Neural progenitor cell (in vitro differentiated cells): ENCODE results near the gene PPHLN1. TPM values are rescaled to one million over a fixed set of nuclear protein-coding genes. Genes with fewer than 3 reads are reported as not detected.

Experiments used
- DNase-seq: peaks from one replicate; pipeline ENCODE4 v3.0.0-alpha.2; 2016; ENCODE audit warnings: low spot score
- H2AFZ ChIP-seq: fragments of 200-600 bp; sonication (generic); replicated peaks from 2 replicates; pipeline ENCODE4 v1.6.1; 2016; ENCODE audit warnings: antibody characterized with exemption
- H3F3A ChIP-seq: fragments of 200-600 bp; sonication (generic); 2 replicates; pipeline ENCODE4 v1.6.1; 2016; ENCODE audit warnings: antibody characterized with exemption, low read depth
- H3K27ac ChIP-seq: fragments of 200-600 bp; sonication (generic); 2 replicates; pipeline ENCODE4 v1.5.1; 2016; ENCODE audit warnings: mild to moderate bottlenecking
- H3K27me3 ChIP-seq: fragments of 200-600 bp; sonication (generic); 2 replicates; pipeline ENCODE4 v1.6.1; 2016; ENCODE audit warnings: mild to moderate bottlenecking, moderate library complexity
- H3K36me3 ChIP-seq: fragments of 200-600 bp; sonication (generic); 2 replicates; pipeline ENCODE4 v1.5.1; 2016
- H3K4me1 ChIP-seq: fragments of 200-600 bp; sonication (generic); 2 replicates; pipeline ENCODE4 v1.6.1; 2016; ENCODE audit warnings: mixed run types
- H3K4me2 ChIP-seq: fragments of 200-600 bp; sonication (generic); 2 replicates; pipeline ENCODE4 v1.6.1; 2016
- H3K4me3 ChIP-seq: fragments of 200-600 bp; sonication (generic); 2 replicates; pipeline ENCODE4 v1.5.1; 2016
- H3K79me2 ChIP-seq: fragments of 200-600 bp; sonication (generic); 2 replicates; pipeline ENCODE4 v1.6.1; 2016; ENCODE audit warnings: low read depth
- H3K9ac ChIP-seq: fragments of 200-600 bp; sonication (generic); 2 replicates; pipeline ENCODE4 v1.6.1; 2016
- H3K9me3 ChIP-seq: fragments of 200-600 bp; sonication (generic); 2 replicates; pipeline ENCODE4 v1.5.1; 2016; ENCODE audit warnings: low read depth
- H4K20me1 ChIP-seq: fragments of 200-600 bp; sonication (generic); 2 replicates; pipeline ENCODE4 v1.6.1; 2016; ENCODE audit warnings: low read depth
- H3K27ac Mint-ChIP-seq: 3 replicates; pipeline ENCODE4 v1.8.0; 2021; ENCODE audit warnings: mixed read lengths
- H3K27me3 Mint-ChIP-seq: 2 replicates; pipeline ENCODE4 v1.8.0; 2022; ENCODE audit warnings: low read depth, mild to moderate bottlenecking, inconsistent platforms, moderate library complexity, mixed read lengths; ENCODE audit not compliant: insufficient read depth
- H3K36me3 Mint-ChIP-seq: 3 replicates; pipeline ENCODE4 v1.8.0; 2021; ENCODE audit warnings: mixed read lengths
- H3K4me1 Mint-ChIP-seq: 3 replicates; pipeline ENCODE4 v1.8.0; 2021; ENCODE audit warnings: mixed read lengths
- H3K4me3 Mint-ChIP-seq: 3 replicates; pipeline ENCODE4 v1.8.0; 2021; ENCODE audit warnings: mild to moderate bottlenecking, moderate library complexity, mixed read lengths
- H3K9me3 Mint-ChIP-seq: 3 replicates; pipeline ENCODE4 v1.8.0; 2020; ENCODE audit warnings: mixed read lengths
- EZH2 ChIP-seq: fragments of 200-600 bp; sonication (generic); IDR thresholded peaks from 2 replicates; pipeline ENCODE4 v1.6.1; 2017; ENCODE audit warnings: antibody characterized with exemption, mild to moderate bottlenecking, moderate library complexity
- EZH2phosphoT487 ChIP-seq: fragments of 200-600 bp; sonication (generic); IDR thresholded peaks from 2 replicates; pipeline ENCODE4 v1.6.1; 2017; ENCODE audit warnings: antibody characterized with exemption
- total RNA-seq: library from RNA; depleted of rRNA; stranded (reverse); fragments of >200 nt; gene quantifications from 2 replicates; pipeline ENCODE4 v1.2.3, GENCODE V29; 2015; ENCODE audit warnings: low replicate concordance
- TF ChIP-seq, protein P1 (sequence below): fragments of 200-600 bp; sonication (generic); IDR thresholded peaks from 2 replicates; pipeline ENCODE4 v1.5.1; 2017; ENCODE audit warnings: antibody characterized with exemption, mild to moderate bottlenecking

The PPHLN1 gene
- total RNA-seq, 1 donor from 2014 or later, result 95.5 TPM

DNA sequence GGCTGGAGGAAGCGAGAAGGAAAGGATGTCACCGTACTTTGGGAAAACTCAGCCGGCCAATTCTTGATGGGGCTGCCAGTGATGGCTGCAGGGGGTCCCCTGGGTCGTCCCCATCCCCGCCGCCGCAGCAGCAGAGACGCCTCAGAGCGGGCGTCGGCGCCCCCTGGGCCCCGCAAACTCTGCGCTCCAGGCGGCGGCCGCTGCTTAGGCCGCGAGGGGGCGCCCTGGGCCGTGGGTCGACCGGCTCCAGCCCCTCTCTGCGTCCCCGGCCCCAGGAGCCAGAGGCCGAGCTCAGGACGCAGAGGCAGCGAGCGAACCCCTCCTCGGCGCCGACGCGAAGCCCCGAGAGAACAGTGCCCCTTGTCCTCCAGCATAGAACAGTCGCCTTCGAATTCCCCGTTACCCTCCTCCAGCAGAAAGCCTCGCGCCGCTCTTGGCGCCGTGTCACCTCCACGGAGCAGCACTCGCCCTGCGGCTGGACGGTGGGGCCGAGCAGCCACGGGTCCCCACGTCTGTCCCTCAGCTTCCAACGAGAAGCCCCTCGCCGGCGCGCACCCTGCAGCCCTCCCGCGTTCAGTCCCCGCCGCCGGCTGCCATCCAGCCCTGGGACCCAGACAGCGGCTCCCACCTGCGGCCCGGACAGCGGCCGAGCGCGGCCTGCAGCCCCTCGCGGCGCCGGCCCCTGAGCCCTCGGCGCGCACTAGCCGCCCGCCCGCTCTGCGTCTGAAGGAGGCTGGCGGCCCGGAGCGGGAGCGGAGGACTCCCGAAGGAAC is 157.0 kb downstream of the PPHLN1 start:
- H3K27ac ChIP-seq, result no peak overlapping the region
- H3K4me1 ChIP-seq, result peaks cover 50% of the 10 kb centered on the region
- peaks cover 16% of the 10 kb centered on the region for H3F3A ChIP-seq
- Mint-ChIP-seq H3K27me3 (peaks cover 5% of the 10 kb centered on the region), H3K9me3 (no peaks in the 10 kb centered on the region), H3K4me1 (peaks cover 17% of the 10 kb centered on the region), H3K27ac (no peak overlapping the region), H3K36me3 (no peaks in the 10 kb centered on the region), H3K4me3 (peak overlapping the region; percentile 92)
- H3K4me2 ChIP-seq, result peak overlapping the region; percentile 83
- peak overlapping the region; percentile 98 for H2AFZ ChIP-seq
- no peak overlapping the region for H3K9ac ChIP-seq
- peak; percentile 51 for TF ChIP-seq EZH2phosphoT487
- TF ChIP-seq, protein P1, sequence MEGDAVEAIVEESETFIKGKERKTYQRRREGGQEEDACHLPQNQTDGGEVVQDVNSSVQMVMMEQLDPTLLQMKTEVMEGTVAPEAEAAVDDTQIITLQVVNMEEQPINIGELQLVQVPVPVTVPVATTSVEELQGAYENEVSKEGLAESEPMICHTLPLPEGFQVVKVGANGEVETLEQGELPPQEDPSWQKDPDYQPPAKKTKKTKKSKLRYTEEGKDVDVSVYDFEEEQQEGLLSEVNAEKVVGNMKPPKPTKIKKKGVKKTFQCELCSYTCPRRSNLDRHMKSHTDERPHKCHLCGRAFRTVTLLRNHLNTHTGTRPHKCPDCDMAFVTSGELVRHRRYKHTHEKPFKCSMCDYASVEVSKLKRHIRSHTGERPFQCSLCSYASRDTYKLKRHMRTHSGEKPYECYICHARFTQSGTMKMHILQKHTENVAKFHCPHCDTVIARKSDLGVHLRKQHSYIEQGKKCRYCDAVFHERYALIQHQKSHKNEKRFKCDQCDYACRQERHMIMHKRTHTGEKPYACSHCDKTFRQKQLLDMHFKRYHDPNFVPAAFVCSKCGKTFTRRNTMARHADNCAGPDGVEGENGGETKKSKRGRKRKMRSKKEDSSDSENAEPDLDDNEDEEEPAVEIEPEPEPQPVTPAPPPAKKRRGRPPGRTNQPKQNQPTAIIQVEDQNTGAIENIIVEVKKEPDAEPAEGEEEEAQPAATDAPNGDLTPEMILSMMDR, result peak; percentile 87
- TF ChIP-seq EZH2, result peak; percentile 9
- no peaks in the 10 kb centered on the region for H4K20me1 ChIP-seq
- DNase-seq, result peak; percentile 94
- H3K79me2 ChIP-seq, result peaks cover 17% of the 10 kb centered on the region
- H3K9me3 ChIP-seq, result no peaks in the 10 kb centered on the region
- peaks cover 33% of the 10 kb centered on the region for H3K27me3 ChIP-seq
- peak overlapping the region; percentile 82 for H3K4me3 ChIP-seq
- H3K36me3 ChIP-seq, result no peaks in the 10 kb centered on the region

DNA sequence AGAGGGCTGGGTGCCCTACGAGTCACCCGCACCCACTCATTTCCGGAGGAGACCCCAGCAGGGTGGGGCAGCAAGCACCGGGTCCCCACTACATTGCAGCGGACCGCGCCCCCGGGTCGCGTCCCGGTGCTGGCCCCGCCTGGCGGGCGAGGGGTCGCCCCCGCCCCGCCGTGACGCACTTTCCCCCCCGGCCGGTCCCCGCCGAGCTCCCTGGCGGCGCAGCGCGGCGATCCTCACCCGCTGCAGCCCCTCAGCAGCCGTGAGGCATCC is 157.5 kb downstream of the PPHLN1 start:
- Histone ChIP-seq H3K9me3 (no peaks in the 10 kb centered on the region), H3K27ac (no peak overlapping the region), H2AFZ (peak overlapping the region; percentile 98), H4K20me1 (no peaks in the 10 kb centered on the region), H3K4me2 (peak overlapping the region; percentile 83), H3K9ac (no peak overlapping the region), H3K4me3 (peak overlapping the region; percentile 82), H3K36me3 (no peaks in the 10 kb centered on the region), H3K4me1 (peaks cover 50% of the 10 kb centered on the region), H3K79me2 (peaks cover 14% of the 10 kb centered on the region), H3F3A (peaks cover 16% of the 10 kb centered on the region), H3K27me3 (peaks cover 33% of the 10 kb centered on the region)
- Mint-ChIP-seq H3K9me3 (no peaks in the 10 kb centered on the region), H3K4me3 (peak overlapping the region; percentile 92), H3K27ac (no peak overlapping the region), H3K27me3 (peaks cover 5% of the 10 kb centered on the region), H3K36me3 (no peaks in the 10 kb centered on the region), H3K4me1 (peaks cover 17% of the 10 kb centered on the region)
- no peak for DNase-seq
- TF ChIP-seq, protein P1, result peak; percentile 6
- TF ChIP-seq EZH2 (no peak), EZH2phosphoT487 (no peak)

DNA sequence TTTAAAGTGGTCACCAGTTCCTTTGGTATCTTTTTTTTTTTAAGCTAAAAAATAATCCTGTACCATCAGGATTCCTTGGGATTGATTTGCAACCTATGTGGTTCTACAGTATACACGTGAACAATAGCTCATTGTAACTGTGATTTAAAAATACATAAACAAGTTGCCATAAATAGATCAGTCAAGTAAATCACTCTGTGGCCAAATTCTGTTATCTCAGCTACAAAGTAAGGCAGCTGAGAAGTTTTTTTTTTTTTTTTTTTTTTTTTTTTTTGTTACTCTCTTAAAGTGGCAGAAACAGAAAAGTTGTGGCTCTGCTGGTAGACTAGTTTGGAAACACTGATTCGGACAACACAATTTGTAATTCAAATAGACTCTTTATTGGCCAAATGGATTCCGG is 159.0 kb downstream of the PPHLN1 start:
- H3K4me3 ChIP-seq, result peak overlapping the region; percentile 82
- Mint-ChIP-seq H3K27ac (no peak overlapping the region), H3K4me1 (peaks cover 17% of the 10 kb centered on the region), H3K27me3 (peaks cover 5% of the 10 kb centered on the region), H3K36me3 (no peaks in the 10 kb centered on the region), H3K4me3 (peak overlapping the region; percentile 64), H3K9me3 (no peaks in the 10 kb centered on the region)
- H3K79me2 ChIP-seq, result peaks cover 10% of the 10 kb centered on the region
- H3K27me3 ChIP-seq, result peaks cover 33% of the 10 kb centered on the region
- TF ChIP-seq, protein P1, result no peak
- TF ChIP-seq EZH2, result no peak
- TF ChIP-seq EZH2phosphoT487, result no peak
- no peaks in the 10 kb centered on the region for H3K9me3 ChIP-seq
- no peaks in the 10 kb centered on the region for H4K20me1 ChIP-seq
- peaks cover 50% of the 10 kb centered on the region for H3K4me1 ChIP-seq
- H3K9ac ChIP-seq, result no peak overlapping the region
- H3K27ac ChIP-seq, result no peak overlapping the region
- no peak for DNase-seq
- H3F3A ChIP-seq, result peaks cover 10% of the 10 kb centered on the region
- H2AFZ ChIP-seq, result no peak overlapping the region
- H3K36me3 ChIP-seq, result no peaks in the 10 kb centered on the region
- peak overlapping the region; percentile 83 for H3K4me2 ChIP-seq
